WTC11 (cell line): Measurements from ENCODE around the gene WSB2. TPM values are rescaled to one million over a fixed set of nuclear protein-coding genes. Genes with fewer than 3 reads are reported as not detected.
A peak's percentile ranks its signal among the peaks of the same experiment; 100 is the strongest.

Experiments
- ATAC-seq: fragments of 200-7000 bp; cut with Tn5 transposase; 2 replicates; pipeline ENCODE4 v1.10.0; 2021; ENCODE audit warnings: mild to moderate bottlenecking, moderate library complexity
- CTCF ChIA-PET: fragments of 300-600 bp; sonication (Branson Sonifier 250); formaldehyde crosslinking; loops from one replicate; lab custom pipeline; 2021; ENCODE audit warnings: antibody characterized with exemption; lab: Charles Lee
- POLR2A ChIA-PET: fragments of 350-600 bp; sonication (Branson Sonifier 250); formaldehyde crosslinking; loops from one replicate; lab custom pipeline; 2021; ENCODE audit warnings: antibody characterized with exemption; lab: Charles Lee
- DNase-seq: peaks from one replicate; pipeline ENCODE4 v3.0.0; 2021; ENCODE audit warnings: low spot score
- H3K27ac Mint-ChIP-seq: 2 replicates; pipeline ENCODE4 v1.8.0; 2021; ENCODE audit warnings: mixed read lengths
- H3K27me3 Mint-ChIP-seq: 2 replicates; pipeline ENCODE4 v1.8.0; 2021; ENCODE audit warnings: low read depth, mild to moderate bottlenecking, moderate library complexity, mixed read lengths
- H3K36me3 Mint-ChIP-seq: 2 replicates; pipeline ENCODE4 v1.8.0; 2021; ENCODE audit warnings: mixed read lengths
- H3K4me1 Mint-ChIP-seq: 2 replicates; pipeline ENCODE4 v1.8.0; 2022; ENCODE audit warnings: mixed read lengths
- H3K4me3 Mint-ChIP-seq: 2 replicates; pipeline ENCODE4 v1.8.0; 2021; ENCODE audit warnings: mild to moderate bottlenecking, moderate library complexity, mixed read lengths
- H3K9me3 Mint-ChIP-seq: 2 replicates; pipeline ENCODE4 v1.8.0; 2021; ENCODE audit warnings: mixed read lengths
- ARID4B ChIP-seq: sonication (generic); formaldehyde crosslinking; IDR thresholded peaks from 2 replicates; pipeline ENCODE4 v1.8.0; 2023; ENCODE audit warnings: missing genetic modification reagents, mild to moderate bottlenecking, borderline replicate concordance
- CBFB ChIP-seq: sonication (generic); formaldehyde crosslinking; IDR thresholded peaks from 2 replicates; pipeline ENCODE4 v1.8.1; 2022; ENCODE audit warnings: mild to moderate bottlenecking, low read depth, missing genetic modification reagents
- GABPB1 ChIP-seq: sonication (generic); formaldehyde crosslinking; IDR thresholded peaks from 2 replicates; pipeline ENCODE4 v1.8.1; 2023; ENCODE audit warnings: mild to moderate bottlenecking, missing genetic modification reagents
- IRF2 ChIP-seq: sonication (generic); formaldehyde crosslinking; IDR thresholded peaks from 2 replicates; pipeline ENCODE4 v1.8.0; 2022; ENCODE audit warnings: low read depth, missing genetic modification reagents, borderline replicate concordance
- SMAD3 ChIP-seq: sonication (generic); formaldehyde crosslinking; IDR thresholded peaks from 2 replicates; pipeline ENCODE4 v1.8.0; 2022; ENCODE audit warnings: missing genetic modification reagents, mild to moderate bottlenecking, borderline replicate concordance
- ZNF317 ChIP-seq: sonication (generic); formaldehyde crosslinking; IDR thresholded peaks from 2 replicates; pipeline ENCODE4 v1.8.1; 2023; ENCODE audit warnings: low read depth, mild to moderate bottlenecking, moderate library complexity, missing genetic modification reagents, borderline replicate concordance
- ZNF532 ChIP-seq: fragments of 250-450 bp; sonication (Bioruptor Pico); IDR thresholded peaks from 2 replicates; pipeline ENCODE4 v1.9.0; 2021; ENCODE audit warnings: mild to moderate bottlenecking, borderline replicate concordance
- ZNF671 ChIP-seq: fragments of 250-450 bp; sonication (Bioruptor Pico); IDR thresholded peaks from 2 replicates; pipeline ENCODE4 v1.8.0; 2021; ENCODE audit warnings: mild to moderate bottlenecking
- total RNA-seq: library from RNA; stranded (reverse); gene quantifications from 3 replicates; pipeline ENCODE4 v1.2.3, GENCODE V29; 2021

The WSB2 gene
- total RNA-seq, 1 experiment from 2014 or later: 74.2 TPM

GRCh38 chr12:118053071-118053985 lies 7.7 kb downstream of the WSB2 start (continued):
- TF ChIP-seq ZNF671 (CRISPR knock-in tag): no peak
- no peak for TF ChIP-seq ZNF532

GRCh38 chr12:118052324-118053070 lies 8.5 kb downstream of the WSB2 start:
- ChIA-PET POLR2A (no interaction called here), CTCF (no interaction called here)
- Mint-ChIP-seq H3K4me1 (peaks cover 17% of the 10 kb centered on the region), H3K9me3 (no peaks in the 10 kb centered on the region), H3K27ac (peak overlapping the region; percentile 69), H3K4me3 (no peak overlapping the region), H3K27me3 (no peaks in the 10 kb centered on the region), H3K36me3 (peaks cover 38% of the 10 kb centered on the region)
- ATAC-seq (no peak), DNase-seq (no peak)
- TF ChIP-seq GABPB1 (CRISPR knock-in tag): peak; percentile 74; the same call in 1 of the 2 replicates
- TF ChIP-seq ZNF317 (CRISPR knock-in tag): no peak

GRCh38 chr12:118050972-118051910 lies 9.7 kb downstream of the WSB2 start:
- peaks cover 40% of the 10 kb centered on the region for H3K36me3 Mint-ChIP-seq
- TF ChIP-seq ARID4B (no peak), IRF2 (CRISPR knock-in tag) (no peak), SMAD3 (CRISPR knock-in tag) (no peak), GABPB1 (CRISPR knock-in tag) (no peak), CBFB (CRISPR knock-in tag) (no peak)
- H3K27me3 Mint-ChIP-seq: no peaks in the 10 kb centered on the region
- peaks cover 15% of the 10 kb centered on the region for H3K4me1 Mint-ChIP-seq
- no peak for DNase-seq
- ChIA-PET CTCF (interaction anchor here (0.9 kb wide), 1 partner anchor 15 kb away, joined by 3 read pairs; no protein-coding TSS in a partner anchor), POLR2A (no interaction called here)
- ATAC-seq: no peak
- no peaks in the 10 kb centered on the region for H3K9me3 Mint-ChIP-seq
- no peak overlapping the region for H3K4me3 Mint-ChIP-seq
- no peak overlapping the region for H3K27ac Mint-ChIP-seq
